Mesenchymal stem cell (in vitro differentiated cells and primary cell): ENCODE data around the gene CA11.
"Not testable (repeated sequence)": the region's sequence is repeated elsewhere in the genome, so short reads cannot be mapped to it uniquely, and the experiment has no call there.

Source experiments
- DNase-seq: peaks from one replicate; pipeline ENCODE4 v3.0.0-alpha.2; 2013
- H2AFZ ChIP-seq: one replicate; pipeline ENCODE4 v1.6.1; 2013; ENCODE audit warnings: low read depth, mild to moderate bottlenecking, control low read depth, inconsistent platforms, low read length, moderate library complexity
- H2AK5ac ChIP-seq: 2 replicates; pipeline ENCODE4 v1.6.1; 2013; ENCODE audit warnings: low read length, moderate library complexity, mild to moderate bottlenecking, inconsistent platforms; ENCODE audit not compliant: severe bottlenecking
- H2BK120ac ChIP-seq: one replicate; pipeline ENCODE4 v1.6.1; 2013; ENCODE audit warnings: low read depth, mild to moderate bottlenecking, inconsistent platforms, low read length, moderate library complexity
- H2BK12ac ChIP-seq, 2 experiments: one replicate each; pipeline ENCODE4 v1.6.1; 2013; ENCODE audit warnings: inconsistent platforms in 2 of 2, low read length in 2 of 2, mild to moderate bottlenecking in 2 of 2, moderate library complexity in 2 of 2, control low read depth in 1 of 2
- H2BK15ac ChIP-seq: one replicate; pipeline ENCODE4 v1.6.1; 2013; ENCODE audit warnings: mild to moderate bottlenecking, low read depth, inconsistent platforms; ENCODE audit not compliant: poor library complexity, severe bottlenecking
- H2BK5ac ChIP-seq: 2 replicates; pipeline ENCODE4 v1.6.1; 2013; ENCODE audit warnings: low read depth, mild to moderate bottlenecking, low read length, control low read depth, inconsistent platforms; ENCODE audit not compliant: poor library complexity, severe bottlenecking
- H3K14ac ChIP-seq, 2 experiments: one replicate each; pipeline ENCODE4 v1.6.1; 2013; ENCODE audit warnings: inconsistent platforms in 2 of 2, low read length in 2 of 2, control low read depth in 1 of 2, mild to moderate bottlenecking in 1 of 2, moderate library complexity in 1 of 2
- H3K18ac ChIP-seq, 2 experiments: one replicate each; pipeline ENCODE4 v1.6.1; 2013; ENCODE audit warnings: inconsistent platforms in 2 of 2, low read length in 2 of 2, control low read depth in 1 of 2, low read depth in 1 of 2, mild to moderate bottlenecking in 1 of 2
- H3K23ac ChIP-seq, 2 experiments: one replicate each; pipeline ENCODE4 v1.6.1; 2013; ENCODE audit warnings: inconsistent platforms in 2 of 2, low read length in 2 of 2, mild to moderate bottlenecking in 2 of 2, moderate library complexity in 2 of 2, control low read depth in 1 of 2
- H3K27ac ChIP-seq: 2 replicates; pipeline ENCODE4 v1.5.1; 2013; ENCODE audit warnings: mild to moderate bottlenecking, moderate library complexity, low read length, control low read depth, inconsistent platforms; ENCODE audit not compliant: poor library complexity, severe bottlenecking
- H3K27me3 ChIP-seq, 2 experiments: 2 replicates each; pipeline versions ENCODE4 v1.6.1 to v1.7.0; 2013; ENCODE audit warnings: low read length in 2 of 2, mild to moderate bottlenecking in 2 of 2, moderate library complexity in 2 of 2, control low read depth in 1 of 2, inconsistent platforms in 1 of 2; ENCODE audit not compliant: control insufficient read depth in 1 of 2, insufficient read depth in 1 of 2
- H3K36me3 ChIP-seq, 2 experiments: 2 replicates each; pipeline versions ENCODE4 v1.6.1 to v1.7.0; 2013; ENCODE audit warnings: low read length in 2 of 2, control low read depth in 1 of 2, inconsistent platforms in 1 of 2, low read depth in 1 of 2, mild to moderate bottlenecking in 1 of 2; ENCODE audit not compliant: insufficient read depth in 2 of 2, control insufficient read depth in 1 of 2
- H3K4ac ChIP-seq, 2 experiments: one replicate each; pipeline ENCODE4 v1.6.1; 2013; ENCODE audit warnings: inconsistent platforms in 2 of 2, low read length in 2 of 2, mild to moderate bottlenecking in 2 of 2, moderate library complexity in 2 of 2, control low read depth in 1 of 2, low read depth in 1 of 2
- H3K4me1 ChIP-seq: 2 replicates; pipeline ENCODE4 v1.6.1; 2013; ENCODE audit warnings: low read depth, low read length, control low read depth; ENCODE audit not compliant: control insufficient read depth, insufficient read depth
- H3K4me2 ChIP-seq: 2 replicates; pipeline ENCODE4 v1.6.1; 2013; ENCODE audit warnings: low read length, mild to moderate bottlenecking, inconsistent platforms; ENCODE audit not compliant: poor library complexity, severe bottlenecking
- H3K4me3 ChIP-seq, 2 experiments: 2 replicates each; pipeline versions ENCODE4 v1.5.1 to v1.7.0; 2013; ENCODE audit warnings: low read length in 2 of 2, mild to moderate bottlenecking in 2 of 2, control low read depth in 1 of 2, low read depth in 1 of 2; ENCODE audit not compliant: insufficient read depth in 1 of 2
- H3K79me1 ChIP-seq: replicated peaks from 2 replicates; pipeline ENCODE4 v1.6.1; 2013; ENCODE audit warnings: mild to moderate bottlenecking, control low read depth, low read length, inconsistent platforms; ENCODE audit not compliant: poor library complexity, severe bottlenecking
- H3K9ac ChIP-seq: 2 replicates; pipeline ENCODE4 v1.7.0; 2013; ENCODE audit warnings: mild to moderate bottlenecking, low read length, moderate library complexity
- H3K9me3 ChIP-seq: 2 replicates; pipeline ENCODE4 v1.7.0; 2013; ENCODE audit warnings: mild to moderate bottlenecking, low read length; ENCODE audit not compliant: control insufficient read depth
- H4K8ac ChIP-seq: one replicate; pipeline ENCODE4 v1.6.1; 2013; ENCODE audit warnings: inconsistent platforms, mild to moderate bottlenecking, low read length, moderate library complexity
- H4K91ac ChIP-seq: one replicate; pipeline ENCODE4 v1.6.1; 2013; ENCODE audit warnings: mild to moderate bottlenecking, low read length, inconsistent platforms
- WGBS: methylation state at CpG from one replicate; pipeline ENCODE4 v1.1.7; 2013; ENCODE audit warnings: mixed read lengths; 5-methylcytosine and 5-hydroxymethylcytosine counted together

CA11 gene

DNA sequence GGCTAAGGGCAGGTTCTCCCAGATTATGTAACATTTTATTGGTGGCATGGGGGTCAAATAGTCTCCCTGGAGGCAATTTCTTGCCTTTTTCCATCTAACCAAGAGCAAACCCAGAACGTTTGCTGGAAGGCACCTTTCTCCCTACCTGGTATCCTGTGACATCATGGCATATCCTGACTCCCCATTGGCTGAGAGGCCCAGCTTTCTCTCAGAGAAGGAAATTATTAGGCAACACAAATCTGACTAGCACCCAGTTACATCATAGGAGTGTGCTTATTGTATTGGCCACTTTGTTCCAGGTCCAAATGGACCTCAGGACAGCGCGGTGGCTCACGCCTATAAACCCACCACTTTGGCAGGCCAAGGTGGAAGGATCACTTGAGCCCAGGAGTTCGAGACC is 13.8 kb upstream of the CA11 start:
- Histone ChIP-seq H2BK15ac (no peak overlapping the region), H2AK5ac (no peak overlapping the region), H3K18ac (no peak overlapping the region), H4K91ac (no peak overlapping the region), H2AFZ (no peak overlapping the region), H3K9ac (no peak overlapping the region), H2BK12ac (peak overlapping the region in 1 of 2 experiments; percentile 24), H3K9me3 (no peaks in the 10 kb centered on the region), H2BK5ac (no peak overlapping the region), H3K23ac (no peak overlapping the region), H3K14ac (no peak overlapping the region), H3K27me3 (no peaks in the 10 kb centered on the region), H3K4me3 (no peak overlapping the region), H3K4me1 (peaks cover 14% of the 10 kb centered on the region), H3K4ac (no peak overlapping the region), H2BK120ac (no peak overlapping the region), H4K8ac (no peak overlapping the region), H3K36me3 (no peaks in the 10 kb centered on the region), H3K4me2 (no peak overlapping the region), H3K79me1 (no peaks in the 10 kb centered on the region), H3K27ac (no peak overlapping the region)
- 94% methylated on average over 5 of the region's 5 CpGs for WGBS
- peak; percentile 33 for DNase-seq

DNA sequence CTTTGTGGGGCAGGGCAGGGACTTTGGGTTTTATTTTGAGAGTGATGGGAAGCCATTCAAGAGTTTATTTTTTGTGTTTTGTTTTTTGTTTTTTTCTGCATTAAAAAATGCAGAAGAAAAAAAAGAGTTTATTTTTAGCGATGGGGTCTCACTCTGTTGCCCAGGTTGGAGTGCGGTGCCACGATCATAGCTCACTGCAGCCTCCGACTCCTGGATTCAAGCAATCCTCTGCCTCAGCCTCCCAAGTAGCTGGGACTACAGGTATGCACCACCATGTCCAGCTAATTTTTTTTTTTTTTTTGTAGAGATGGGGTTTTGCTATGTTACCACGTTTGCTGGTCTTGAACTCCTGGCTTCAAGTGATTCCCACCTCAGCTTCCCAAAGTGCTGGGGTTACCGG is 12.5 kb upstream of the CA11 start:
- Histone ChIP-seq H3K23ac (no peak overlapping the region), H2BK5ac (no peak overlapping the region), H2AFZ (no peak overlapping the region), H3K4me2 (no peak overlapping the region), H3K9ac (no peak overlapping the region), H2AK5ac (no peak overlapping the region), H4K91ac (no peak overlapping the region), H2BK15ac (no peak overlapping the region), H2BK12ac (no peak overlapping the region), H3K79me1 (no peaks in the 10 kb centered on the region), H3K27me3 (peaks cover 0 to 3% of the 10 kb centered on the region in 2 experiments), H3K36me3 (no peaks in the 10 kb centered on the region), H3K27ac (no peak overlapping the region), H3K4me3 (no peak overlapping the region), H3K4ac (no peak overlapping the region), H3K4me1 (peaks cover 19% of the 10 kb centered on the region), H3K18ac (no peak overlapping the region), H3K9me3 (no peaks in the 10 kb centered on the region), H4K8ac (no peak overlapping the region), H3K14ac (no peak overlapping the region), H2BK120ac (no peak overlapping the region)
- no peak for DNase-seq
- WGBS: 99% methylated on average over 6 of the region's 6 CpGs

DNA sequence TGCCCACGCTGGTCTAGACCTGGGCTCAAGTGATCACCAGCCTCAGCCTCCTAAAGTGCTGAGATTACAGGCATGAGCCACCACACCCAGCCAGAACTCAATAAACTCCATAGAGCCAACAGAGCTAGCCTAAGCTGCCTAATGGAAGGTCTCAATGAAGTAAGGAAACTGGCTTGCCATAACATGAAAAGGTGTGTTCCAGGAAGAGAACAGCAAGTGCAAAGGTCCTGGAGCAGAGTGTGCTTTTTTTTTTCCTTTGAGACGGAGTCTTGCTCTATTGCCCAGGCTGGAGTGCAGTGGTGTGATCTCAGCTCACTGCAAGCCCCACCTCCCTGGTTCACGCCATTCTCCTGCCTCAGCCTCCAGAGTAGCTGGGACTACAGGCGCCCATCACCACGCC is 11.8 kb upstream of the CA11 start:
- not testable (repeated sequence) for H2AFZ ChIP-seq, H3K9ac ChIP-seq, H2BK5ac ChIP-seq, DNase-seq, H3K27me3 ChIP-seq, H3K4me2 ChIP-seq, H3K14ac ChIP-seq, H2BK120ac ChIP-seq, H3K36me3 ChIP-seq, H3K4me3 ChIP-seq, H4K8ac ChIP-seq, H3K23ac ChIP-seq, H2AK5ac ChIP-seq, H3K27ac ChIP-seq, H3K79me1 ChIP-seq, H4K91ac ChIP-seq, H3K9me3 ChIP-seq, H2BK15ac ChIP-seq
- peak overlapping the region in 1 of 2 experiments; percentile 28 for H3K4ac ChIP-seq
- H3K4me1 ChIP-seq: peaks cover 21% of the 10 kb centered on the region
- H3K18ac ChIP-seq: peak overlapping the region in 1 of 2 experiments; percentile 70
- peak overlapping the region in 1 of 2 experiments; percentile 50 for H2BK12ac ChIP-seq
- 95% methylated on average over 4 of the region's 5 CpGs for WGBS

DNA sequence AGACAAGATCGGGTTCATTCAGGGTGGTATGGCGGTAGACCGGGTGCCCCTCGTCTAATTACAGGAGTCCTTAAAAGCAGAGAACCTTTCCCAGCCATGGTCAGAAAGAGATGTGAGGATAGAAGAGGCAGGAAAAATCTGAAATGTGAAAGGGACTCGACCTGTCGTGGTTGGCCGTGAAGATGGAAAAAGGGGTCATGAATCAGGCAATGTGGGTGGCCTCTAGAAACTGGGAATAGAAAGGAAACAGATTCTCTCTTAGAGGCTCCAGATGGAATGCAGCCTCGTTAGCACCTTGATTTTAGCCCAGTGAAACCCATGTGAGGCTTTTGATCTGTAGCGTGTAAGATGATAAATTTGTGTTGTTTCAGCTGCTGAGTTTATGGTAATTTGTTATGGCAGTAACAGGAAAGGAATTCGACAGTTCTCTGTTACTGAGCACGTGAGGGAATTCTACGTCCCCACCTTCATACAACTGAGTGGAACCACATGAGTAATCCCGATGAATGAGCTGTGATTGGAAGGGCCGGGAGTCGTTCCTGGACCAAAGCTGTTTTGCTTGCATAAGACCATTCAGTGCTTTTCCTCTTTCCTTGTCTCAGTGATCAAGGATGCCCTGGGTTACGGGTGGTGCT is 11.0 kb upstream of the CA11 start:
- peaks cover 21% of the 10 kb centered on the region for H3K4me1 ChIP-seq
- no peak overlapping the region for H4K91ac ChIP-seq
- H2AFZ ChIP-seq: no peak overlapping the region
- peak overlapping the region; percentile 17 for H3K4me2 ChIP-seq
- H2BK12ac ChIP-seq: peak overlapping the region in 1 of 2 experiments; percentile 73
- peak overlapping the region in 1 of 2 experiments; percentile 60 for H3K4ac ChIP-seq
- no peaks in the 10 kb centered on the region for H3K36me3 ChIP-seq
- H3K9ac ChIP-seq: no peak overlapping the region
- H3K14ac ChIP-seq: no peak overlapping the region
- peaks cover 0 to 3% of the 10 kb centered on the region in 2 experiments for H3K27me3 ChIP-seq
- no peak overlapping the region for H2AK5ac ChIP-seq
- DNase-seq: peak; percentile 87
- no peak overlapping the region for H3K18ac ChIP-seq
- H2BK120ac ChIP-seq: no peak overlapping the region
- no peaks in the 10 kb centered on the region for H3K79me1 ChIP-seq
- H4K8ac ChIP-seq: no peak overlapping the region
- peak overlapping the region; percentile 74 for H2BK5ac ChIP-seq
- 34% methylated on average over 13 of the region's 16 CpGs for WGBS
- no peak overlapping the region for H2BK15ac ChIP-seq
- no peak overlapping the region for H3K23ac ChIP-seq
- peak overlapping the region in 1 of 2 experiments; percentile 35 for H3K4me3 ChIP-seq
- H3K27ac ChIP-seq: peak overlapping the region; percentile 69
- no peaks in the 10 kb centered on the region for H3K9me3 ChIP-seq
